Stimulated activated CD8-positive, alpha-beta memory T cell treated with anti-CD3 and anti-CD28 coated beads, Interleukin-15, amount 100 ng/mL, for 48 hours (primary cell): ENCODE measurements around the gene SYK.

Experiments used
- DNase-seq, 2 donors: peaks; one replicate each; pipeline ENCODE4 v3.0.0-alpha.2; 2020; ENCODE audit warnings: low read depth in 2 of 2

The SYK gene

GRCh38 chr9:90946982-90947381 is 145.4 kb downstream of the SYK start:
- DNase-seq, result no peak
